A673 (cell line): ENCODE measurements around the gene NCAM2. TPM values are rescaled to one million over a fixed set of nuclear protein-coding genes. Genes with fewer than 3 reads are reported as not detected.

ENCODE experiments used
- BruUV-seq: library from RNA; stranded (reverse); fragments of 400-500 nt; replicated peaks from 2 replicates; lab custom pipeline; 2021; lab: Mats Ljungman, UMichigan
- CTCF ChIA-PET: fragments of 300-600 bp; sonication (Branson Sonifier 250); formaldehyde crosslinking; loops from one replicate; lab custom pipeline; 2022; ENCODE audit warnings: antibody characterized with exemption; lab: Charles Lee
- POLR2A ChIA-PET: fragments of 300-600 bp; sonication (Branson Sonifier 250); formaldehyde crosslinking; loops from one replicate; lab custom pipeline; 2022; ENCODE audit warnings: antibody characterized with exemption; ENCODE audit not compliant: low non-redundant PET; lab: Charles Lee
- DNase-seq: peaks from one replicate; pipeline ENCODE4 v3.0.0-alpha.2; 2015; ENCODE audit warnings: low spot score
- H3K27ac ChIP-seq: fragments of 200-600 bp; sonication (generic); 2 replicates; pipeline ENCODE4 v1.5.1; 2016; ENCODE audit warnings: mixed run types, low read depth, mild to moderate bottlenecking, mixed read lengths, antibody characterized with exemption, low read length; ENCODE audit not compliant: poor library complexity, severe bottlenecking
- H3K27me3 ChIP-seq: fragments of 200-600 bp; sonication (generic); replicated peaks from 2 replicates; pipeline ENCODE4 v1.6.1; 2017; ENCODE audit warnings: mixed run types, low read depth, mild to moderate bottlenecking, mixed read lengths, antibody characterized with exemption, low read length; ENCODE audit not compliant: insufficient read depth, poor library complexity
- H3K36me3 ChIP-seq: fragments of 200-600 bp; sonication (generic); 2 replicates; pipeline ENCODE4 v1.6.1; 2016; ENCODE audit warnings: mixed run types, mild to moderate bottlenecking, mixed read lengths, antibody characterized with exemption, low read length; ENCODE audit not compliant: insufficient read depth, poor library complexity, severe bottlenecking
- H3K4me1 ChIP-seq: fragments of 200-600 bp; sonication (generic); 2 replicates; pipeline ENCODE4 v1.6.1; 2017; ENCODE audit warnings: mixed run types, mild to moderate bottlenecking, mixed read lengths, antibody characterized with exemption, low read length; ENCODE audit not compliant: insufficient read depth, poor library complexity, severe bottlenecking
- H3K4me3 ChIP-seq: fragments of 200-600 bp; sonication (generic); 2 replicates; pipeline ENCODE4 v1.5.1; 2016; ENCODE audit warnings: low read depth, mixed run types, mild to moderate bottlenecking, mixed read lengths, low read length; ENCODE audit not compliant: poor library complexity, severe bottlenecking
- H3K9me3 ChIP-seq: fragments of 200-600 bp; sonication (generic); 2 replicates; pipeline ENCODE4 v1.6.1; 2016; ENCODE audit warnings: mixed run types, low read depth, mild to moderate bottlenecking, mixed read lengths, antibody characterized with exemption, low read length; ENCODE audit not compliant: poor library complexity, severe bottlenecking
- CTCF ChIP-seq: fragments of 300-800, 200-600 bp; sonication (generic); conservative IDR thresholded peaks from 2 replicates; pipeline ENCODE4 v1.5.1; 2017; ENCODE audit warnings: low read depth, mild to moderate bottlenecking, antibody characterized with exemption, low read length, moderate library complexity, mixed read lengths
- EZH2 ChIP-seq: fragments of 200-600 bp; sonication (generic); IDR thresholded peaks from 2 replicates; pipeline ENCODE4 v1.6.1; 2017; ENCODE audit warnings: borderline replicate concordance, low read depth, mild to moderate bottlenecking, mixed read lengths, antibody characterized with exemption, low read length; ENCODE audit not compliant: poor library complexity, severe bottlenecking
- intact Hi-C: fragments of 100-400 bp; cut with micrococcal nuclease; formaldehyde crosslinking; loops from one replicate; pipeline ENCODE4 v1.10.0; 2022; ENCODE audit not compliant: unreplicated experiment
- total RNA-seq: library from RNA; stranded (reverse); gene quantifications from 2 replicates; pipeline ENCODE4 v1.2.3, GENCODE V29; 2021

NCAM2 gene
- total RNA-seq, 1 experiment from 2014 or later, result 38.2 TPM

- no TSS peak for BruUV-seq
- no peaks in the 10 kb centered on the region for H3K9me3 ChIP-seq
- no peak overlapping the region for H3K4me3 ChIP-seq
- TF ChIP-seq EZH2 (no peak), CTCF (no peak)
- no peak for DNase-seq
- POLR2A ChIA-PET, result no interaction called here
- peaks cover 31% of the 10 kb centered on the region for H3K4me1 ChIP-seq
- intact Hi-C loops, result loop anchor here (10.0 kb wide), 1 partner anchor 917 kb away; no protein-coding TSS in a partner anchor
- no peaks in the 10 kb centered on the region for H3K27me3 ChIP-seq
- H3K36me3 ChIP-seq, result no peaks in the 10 kb centered on the region
- no peak overlapping the region for H3K27ac ChIP-seq
- CTCF ChIA-PET, result no interaction called here
Observed at GRCh38 chr21:21007606-21008005, 9.4 kb downstream of the NCAM2 start.

- Histone ChIP-seq H3K27ac (no peak overlapping the region), H3K27me3 (no peaks in the 10 kb centered on the region), H3K4me1 (peaks cover 20% of the 10 kb centered on the region), H3K9me3 (no peaks in the 10 kb centered on the region), H3K36me3 (no peaks in the 10 kb centered on the region), H3K4me3 (no peak overlapping the region)
- no TSS peak for BruUV-seq
- intact Hi-C loops, result no loop called here
- CTCF ChIA-PET, result no interaction called here
- TF ChIP-seq CTCF (no peak), EZH2 (no peak)
- DNase-seq, result no peak
- POLR2A ChIA-PET, result no interaction called here
Observed at GRCh38 chr21:21010228-21010627, 12.0 kb downstream of the NCAM2 start.

GRCh38 chr21:21010698-21011097 is 12.5 kb downstream of the NCAM2 start:
- ChIA-PET POLR2A (no interaction called here), CTCF (no interaction called here)
- no TSS peak for BruUV-seq
- Histone ChIP-seq H3K4me3 (no peak overlapping the region), H3K4me1 (peaks cover 15% of the 10 kb centered on the region), H3K27me3 (no peaks in the 10 kb centered on the region), H3K36me3 (no peaks in the 10 kb centered on the region), H3K9me3 (no peaks in the 10 kb centered on the region), H3K27ac (no peak overlapping the region)
- no peak for TF ChIP-seq CTCF
- TF ChIP-seq EZH2, result no peak
- DNase-seq, result no peak
- intact Hi-C loops, result no loop called here
